SU-DHL-6 (cell line): Measurements from ENCODE around the gene PRKCA.

Experiments
- H2AFZ ChIP-seq: fragments of 200-600 bp; sonication (generic); 2 replicates; pipeline ENCODE4 v1.6.1; 2014; ENCODE audit warnings: low read depth, mild to moderate bottlenecking, moderate library complexity, mixed read lengths, antibody characterized with exemption, low read length; ENCODE audit not compliant: severe bottlenecking
- H3F3A ChIP-seq: fragments of 200-600 bp; shearing (Covaris generic); 2 replicates; pipeline ENCODE4 v1.6.0; 2016; ENCODE audit warnings: antibody characterized with exemption, mild to moderate bottlenecking; ENCODE audit not compliant: insufficient read depth
- H3K27ac ChIP-seq: fragments of 200-600 bp; sonication (generic); 2 replicates; pipeline ENCODE4 v1.5.1; 2016; ENCODE audit warnings: low read depth, mild to moderate bottlenecking, low read length, moderate library complexity, mixed read lengths
- H3K27me3 ChIP-seq: fragments of 200-600 bp; sonication (generic), shearing (Covaris generic); 2 replicates; pipeline ENCODE4 v1.6.0; 2014; ENCODE audit warnings: mild to moderate bottlenecking, low read length
- H3K36me3 ChIP-seq: fragments of 200-600 bp; sonication (generic); 2 replicates; pipeline ENCODE4 v1.6.1; 2014; ENCODE audit warnings: mild to moderate bottlenecking, low read length, mixed read lengths
- H3K4me2 ChIP-seq: fragments of 300-600, 200-600 bp; shearing (Covaris generic), sonication (generic); 2 replicates; pipeline ENCODE4 v1.6.0; 2014; ENCODE audit warnings: low read length, low read depth, mild to moderate bottlenecking; ENCODE audit not compliant: poor library complexity, severe bottlenecking
- H3K4me3 ChIP-seq: fragments of 200-600 bp; sonication (generic); 2 replicates; pipeline ENCODE4 v1.5.1; 2014; ENCODE audit warnings: antibody characterized with exemption, low read length, mild to moderate bottlenecking, mixed read lengths; ENCODE audit not compliant: insufficient read depth, poor library complexity, severe bottlenecking
- H3K79me2 ChIP-seq: fragments of 200-600 bp; sonication (generic); 2 replicates; pipeline ENCODE4 v1.6.1; 2014; ENCODE audit warnings: mild to moderate bottlenecking, low read length, moderate library complexity; ENCODE audit not compliant: insufficient read depth
- H3K9ac ChIP-seq: fragments of 200-600 bp; sonication (generic); 2 replicates; pipeline ENCODE4 v1.7.0; 2014; ENCODE audit warnings: mild to moderate bottlenecking, low read length
- H3K9me2 ChIP-seq: fragments of 200-600 bp; sonication (generic); replicated peaks from 2 replicates; pipeline ENCODE4 v1.6.1; 2014; ENCODE audit warnings: low read length; ENCODE audit not compliant: insufficient read depth
- H3K9me3 ChIP-seq: fragments of 200-600 bp; sonication (generic); 2 replicates; pipeline ENCODE4 v1.6.1; 2014; ENCODE audit warnings: low read length, mixed read lengths; ENCODE audit not compliant: insufficient read depth
- H4K20me1 ChIP-seq: fragments of 200-600 bp; sonication (generic); 2 replicates; pipeline ENCODE4 v1.6.1; 2014; ENCODE audit warnings: low read depth, mild to moderate bottlenecking, antibody characterized with exemption, low read length, moderate library complexity, mixed read lengths
- EZH2phosphoT487 ChIP-seq: fragments of 200-600 bp; sonication (generic), shearing (Covaris generic); conservative IDR thresholded peaks from 2 replicates; pipeline ENCODE4 v1.6.1; 2018; ENCODE audit warnings: mild to moderate bottlenecking, antibody characterized with exemption, low read length, moderate library complexity, mixed read lengths
- TF ChIP-seq, protein P1 (sequence below): fragments of 200-600 bp; sonication (generic); IDR thresholded peaks from one replicate; pipeline ENCODE4 v1.5.1; 2017; ENCODE audit warnings: antibody characterized with exemption, mild to moderate bottlenecking, low read length, moderate library complexity; ENCODE audit not compliant: insufficient read depth, poor library complexity, severe bottlenecking

Gene PRKCA

DNA sequence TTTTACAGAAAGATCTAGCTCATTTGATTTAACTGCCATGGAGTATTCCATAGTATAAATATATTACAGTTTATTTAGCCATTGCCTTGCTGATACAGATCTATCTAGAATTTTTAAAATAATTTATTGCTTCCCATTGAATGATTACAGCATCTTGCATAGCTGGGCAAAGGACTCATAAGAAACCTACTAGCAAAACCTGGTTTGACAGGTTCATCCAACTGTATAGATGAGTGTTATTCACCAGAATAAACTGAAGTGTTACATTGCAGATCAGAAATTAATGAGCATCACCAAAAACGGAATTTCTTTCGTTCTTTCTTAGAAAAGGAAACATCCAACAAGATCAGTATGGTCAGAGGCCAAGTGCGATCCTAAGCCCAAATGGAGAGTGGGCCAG lies 330.3 kb downstream of the PRKCA start:
- H3K9ac ChIP-seq: no peak overlapping the region
- no peak overlapping the region for H3K27ac ChIP-seq
- peaks cover 59% of the 10 kb centered on the region for H3K79me2 ChIP-seq
- no peaks in the 10 kb centered on the region for H4K20me1 ChIP-seq
- no peaks in the 10 kb centered on the region for H3K9me2 ChIP-seq
- H3K4me2 ChIP-seq: no peak overlapping the region
- no peak overlapping the region for H2AFZ ChIP-seq
- no peaks in the 10 kb centered on the region for H3K27me3 ChIP-seq
- no peaks in the 10 kb centered on the region for H3F3A ChIP-seq
- H3K36me3 ChIP-seq: no peaks in the 10 kb centered on the region
- TF ChIP-seq EZH2phosphoT487: no peak
- TF ChIP-seq, protein P1, sequence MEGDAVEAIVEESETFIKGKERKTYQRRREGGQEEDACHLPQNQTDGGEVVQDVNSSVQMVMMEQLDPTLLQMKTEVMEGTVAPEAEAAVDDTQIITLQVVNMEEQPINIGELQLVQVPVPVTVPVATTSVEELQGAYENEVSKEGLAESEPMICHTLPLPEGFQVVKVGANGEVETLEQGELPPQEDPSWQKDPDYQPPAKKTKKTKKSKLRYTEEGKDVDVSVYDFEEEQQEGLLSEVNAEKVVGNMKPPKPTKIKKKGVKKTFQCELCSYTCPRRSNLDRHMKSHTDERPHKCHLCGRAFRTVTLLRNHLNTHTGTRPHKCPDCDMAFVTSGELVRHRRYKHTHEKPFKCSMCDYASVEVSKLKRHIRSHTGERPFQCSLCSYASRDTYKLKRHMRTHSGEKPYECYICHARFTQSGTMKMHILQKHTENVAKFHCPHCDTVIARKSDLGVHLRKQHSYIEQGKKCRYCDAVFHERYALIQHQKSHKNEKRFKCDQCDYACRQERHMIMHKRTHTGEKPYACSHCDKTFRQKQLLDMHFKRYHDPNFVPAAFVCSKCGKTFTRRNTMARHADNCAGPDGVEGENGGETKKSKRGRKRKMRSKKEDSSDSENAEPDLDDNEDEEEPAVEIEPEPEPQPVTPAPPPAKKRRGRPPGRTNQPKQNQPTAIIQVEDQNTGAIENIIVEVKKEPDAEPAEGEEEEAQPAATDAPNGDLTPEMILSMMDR: no peak
- no peak overlapping the region for H3K4me3 ChIP-seq
- H3K9me3 ChIP-seq: no peaks in the 10 kb centered on the region

DNA sequence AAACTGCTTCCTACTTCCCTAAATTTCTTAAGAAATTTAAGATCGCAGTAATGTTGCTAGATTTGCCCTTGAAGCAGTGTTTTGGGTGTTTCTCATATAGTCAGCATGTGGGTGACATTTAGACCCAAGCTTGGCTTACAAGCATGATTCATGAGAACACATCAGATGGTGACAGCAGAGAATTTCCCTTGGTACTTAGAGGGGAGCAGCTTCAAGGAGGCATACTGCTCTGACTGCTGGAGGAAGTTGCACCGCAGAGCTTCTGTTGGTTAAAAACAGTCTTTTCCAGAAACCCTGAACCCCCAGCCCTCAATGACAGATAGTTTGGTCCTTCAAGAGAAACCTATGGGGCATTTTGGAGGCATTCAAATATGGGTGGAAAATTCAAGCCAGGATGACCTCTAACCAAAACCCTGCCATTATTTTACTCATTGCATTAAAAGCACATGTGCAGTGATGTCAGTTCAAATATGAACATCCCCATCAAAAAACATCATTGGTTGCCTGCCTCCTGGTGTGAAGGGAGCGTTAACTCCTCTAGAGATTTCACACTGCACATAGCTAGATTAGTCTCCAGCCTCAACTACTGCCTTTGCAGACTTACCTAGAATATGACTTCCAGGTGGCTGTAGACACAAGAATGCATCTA lies 331.0 kb downstream of the PRKCA start:
- H3K27me3 ChIP-seq: no peaks in the 10 kb centered on the region
- no peaks in the 10 kb centered on the region for H4K20me1 ChIP-seq
- H3K4me2 ChIP-seq: no peak overlapping the region
- H3K9me3 ChIP-seq: no peaks in the 10 kb centered on the region
- H2AFZ ChIP-seq: no peak overlapping the region
- no peak overlapping the region for H3K27ac ChIP-seq
- H3K4me3 ChIP-seq: no peak overlapping the region
- H3K9ac ChIP-seq: no peak overlapping the region
- no peaks in the 10 kb centered on the region for H3F3A ChIP-seq
- no peaks in the 10 kb centered on the region for H3K9me2 ChIP-seq
- H3K36me3 ChIP-seq: no peaks in the 10 kb centered on the region
- no peak for TF ChIP-seq EZH2phosphoT487
- TF ChIP-seq, protein P1: no peak
- H3K79me2 ChIP-seq: peaks cover 56% of the 10 kb centered on the region; the same call in 1 of the 2 replicates

DNA sequence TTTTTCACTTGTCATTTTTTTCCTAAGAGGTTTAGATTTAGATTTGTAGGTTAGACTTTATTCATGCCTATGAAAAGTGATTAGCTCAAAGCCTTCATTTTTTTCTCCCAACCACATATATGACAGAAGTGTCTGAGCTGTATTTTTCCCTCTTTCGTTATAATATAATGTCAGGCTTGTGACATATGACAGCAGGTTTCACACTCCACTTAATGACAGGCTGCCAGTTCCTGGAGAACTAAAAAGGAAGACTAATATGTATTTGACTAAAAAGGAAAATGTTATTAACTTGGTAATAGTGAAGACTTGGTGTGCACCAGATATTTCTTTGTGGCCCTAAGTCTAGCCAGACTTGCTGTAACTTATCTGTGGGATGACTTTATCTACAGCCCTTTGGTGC lies 331.8 kb downstream of the PRKCA start:
- no peaks in the 10 kb centered on the region for H3K9me3 ChIP-seq
- TF ChIP-seq, protein P1: no peak
- no peak for TF ChIP-seq EZH2phosphoT487
- no peaks in the 10 kb centered on the region for H3K9me2 ChIP-seq
- no peak overlapping the region for H3K9ac ChIP-seq
- H3K27me3 ChIP-seq: no peaks in the 10 kb centered on the region
- no peak overlapping the region for H3K27ac ChIP-seq
- H3K36me3 ChIP-seq: no peaks in the 10 kb centered on the region
- H4K20me1 ChIP-seq: no peaks in the 10 kb centered on the region
- no peak overlapping the region for H2AFZ ChIP-seq
- no peaks in the 10 kb centered on the region for H3F3A ChIP-seq
- no peak overlapping the region for H3K4me2 ChIP-seq
- H3K4me3 ChIP-seq: no peak overlapping the region
- peaks cover 56% of the 10 kb centered on the region; the same call in 1 of the 2 replicates for H3K79me2 ChIP-seq
